Lung (tissue), 12 donors: ENCODE data around the gene KIAA0825. TPM values are rescaled to one million over a fixed set of nuclear protein-coding genes. Genes with fewer than 3 reads are reported as not detected.

Source experiments
- ATAC-seq: fragments of 200-7000 bp; cut with Tn5 transposase; one replicate; pipeline ENCODE4 v1.9.1; 2020; ENCODE audit warnings: moderate number of reproducible peaks; ENCODE audit not compliant: insufficient read depth, low FRiP score
- DNase-seq, 3 donors: peaks; one replicate each; pipeline ENCODE4 v3.0.0-alpha.2; 2013 to 2017
- H3K27ac ChIP-seq, 2 donors: one replicate each; pipeline ENCODE4 v1.5.1; 2013; ENCODE audit warnings: mild to moderate bottlenecking in 2 of 2, moderate library complexity in 2 of 2, control low read depth in 1 of 2, inconsistent platforms in 1 of 2, low read depth in 1 of 2, low read length in 1 of 2
- H3K27me3 ChIP-seq, 3 donors: one replicate each; pipeline ENCODE4 v1.5.1; 2013; ENCODE audit warnings: low read length in 2 of 3; ENCODE audit not compliant: control insufficient read depth in 3 of 3, insufficient read depth in 3 of 3
- H3K36me3 ChIP-seq, 4 donors: one replicate each; pipeline ENCODE4 v1.5.1; 2013; ENCODE audit warnings: low read length in 4 of 4, mild to moderate bottlenecking in 1 of 4, moderate library complexity in 1 of 4; ENCODE audit not compliant: control insufficient read depth in 4 of 4, insufficient read depth in 4 of 4
- H3K4me1 ChIP-seq, 5 donors: one replicate each; pipeline ENCODE4 v1.5.1; 2013; ENCODE audit warnings: low read length in 5 of 5, mild to moderate bottlenecking in 2 of 5, moderate library complexity in 1 of 5; ENCODE audit not compliant: control insufficient read depth in 5 of 5, insufficient read depth in 5 of 5
- H3K4me3 ChIP-seq: one replicate; pipeline ENCODE4 v1.5.1; 2013; ENCODE audit warnings: mild to moderate bottlenecking, control low read depth, moderate library complexity
- H3K9ac ChIP-seq, 2 donors: one replicate each; pipeline ENCODE4 v1.5.1; 2013; ENCODE audit warnings: low read length in 2 of 2, control low read depth in 1 of 2; ENCODE audit not compliant: insufficient read depth in 1 of 2
- H3K9me3 ChIP-seq, 4 donors: one replicate each; pipeline ENCODE4 v1.5.1; 2013; ENCODE audit warnings: low read length in 3 of 4, mild to moderate bottlenecking in 1 of 4, moderate library complexity in 1 of 4; ENCODE audit not compliant: control insufficient read depth in 4 of 4, insufficient read depth in 3 of 4
- CTCF ChIP-seq: IDR thresholded peaks from 2 replicates; pipeline ENCODE4 v1.5.1; 2012; ENCODE audit warnings: mild to moderate bottlenecking; ENCODE audit errors: control extremely low read depth, extremely low read depth
- WGBS, 2 donors: extraction: QIAGEN DNeasy Blood & Tissue Kit; methylation state at CpG; one replicate each; pipeline ENCODE4 v1.1.7; 2013; 5-methylcytosine and 5-hydroxymethylcytosine counted together
- polyA plus RNA-seq, 2 donors: library from polyadenylated mRNA; stranded (reverse); fragments of 200-250 nt; gene quantifications; one replicate each; pipeline ENCODE4 v1.2.1, GENCODE V29; 2013
- total RNA-seq, 2 donors: library from RNA; depleted of rRNA in 1 of 2; stranded (reverse); fragments of >200 nt in 1 of 2; gene quantifications; one replicate each; pipeline ENCODE4 v1.2.1, GENCODE V29; 2014 to 2021
- donor health status: control.
- donor health status: control.
- donor health status: Bipolar disorder and iron deficiency.
- donor health status: healthy.
- donor health status: DM: yes; HTN: yes; CAD: no.

The KIAA0825 gene
- total and polyA plus RNA-seq, 4 donors: 0.79 to 20.2 (median 3.6) TPM

GRCh38 chr5:94375801-94376200 lies 242.6 kb downstream of the KIAA0825 start:
- no peaks in the 10 kb centered on the region for H3K4me1 ChIP-seq
- ATAC-seq: no peak
- H3K27me3 ChIP-seq: no peaks in the 10 kb centered on the region
- H3K9ac ChIP-seq: no peak overlapping the region
- peaks cover 0 to 2% (median 0%) of the 10 kb centered on the region in 4 donors for H3K9me3 ChIP-seq
- no peak overlapping the region for H3K27ac ChIP-seq
- DNase-seq: peak in 1 of 3 donors; percentile 47
- no peaks in the 10 kb centered on the region for H3K36me3 ChIP-seq
- 49 to 60% methylated on average over 2 of the region's 2 CpGs for WGBS, 2 donors
- no peak overlapping the region for H3K4me3 ChIP-seq
- no peak for TF ChIP-seq CTCF

GRCh38 chr5:94374336-94374735 lies 244.1 kb downstream of the KIAA0825 start:
- Histone ChIP-seq H3K27ac (no peak overlapping the region), H3K27me3 (no peaks in the 10 kb centered on the region), H3K9ac (no peak overlapping the region), H3K9me3 (peaks cover 0 to 2% (median 0%) of the 10 kb centered on the region in 4 donors), H3K4me3 (no peak overlapping the region), H3K4me1 (no peaks in the 10 kb centered on the region), H3K36me3 (no peaks in the 10 kb centered on the region)
- TF ChIP-seq CTCF: no peak
- ATAC-seq: no peak
- DNase-seq: no peak

GRCh38 chr5:94367900-94368299 lies 250.5 kb downstream of the KIAA0825 start:
- 92 to 96% methylated on average over 2 of the region's 2 CpGs for WGBS, 2 donors
- no peak for TF ChIP-seq CTCF
- Histone ChIP-seq H3K4me1 (no peaks in the 10 kb centered on the region), H3K9me3 (no peaks in the 10 kb centered on the region), H3K9ac (no peak overlapping the region), H3K4me3 (no peak overlapping the region), H3K27me3 (no peaks in the 10 kb centered on the region), H3K27ac (no peak overlapping the region), H3K36me3 (no peaks in the 10 kb centered on the region)
- ATAC-seq (no peak), DNase-seq (no peak)

- no peak for TF ChIP-seq CTCF
- H3K9me3 ChIP-seq: no peaks in the 10 kb centered on the region
- H3K4me3 ChIP-seq: no peak overlapping the region
- DNase-seq: no peak
- no peaks in the 10 kb centered on the region for H3K27me3 ChIP-seq
- H3K9ac ChIP-seq: no peak overlapping the region
- H3K4me1 ChIP-seq: no peaks in the 10 kb centered on the region
- WGBS, 2 donors: 78 to 92% methylated on average over 4 of the region's 4 CpGs
- no peak for ATAC-seq
- no peak overlapping the region for H3K27ac ChIP-seq
- H3K36me3 ChIP-seq: no peaks in the 10 kb centered on the region
Measured at GRCh38 chr5:94366811-94367210, 251.6 kb downstream of the KIAA0825 start.
